HFF-Myc (cell line): ENCODE data around the gene CDKN3.

Experiments used
- DNase-seq: peaks from one replicate; pipeline ENCODE4 v3.0.0-alpha.2; 2011; ENCODE audit warnings: low read depth; ENCODE audit errors: extremely low read depth
- H3K4me3 ChIP-seq: replicated peaks from 2 replicates; pipeline ENCODE4 v1.5.1; 2011; ENCODE audit warnings: low read depth, mild to moderate bottlenecking, control low read depth, low read length
- CTCF ChIP-seq: IDR thresholded peaks from 2 replicates; pipeline ENCODE4 v1.5.1; 2012; ENCODE audit warnings: mild to moderate bottlenecking, low read depth, low read length, control low read depth; ENCODE audit errors: missing control alignments

CDKN3 gene

GRCh38 chr14:54465654-54466053 is 68.8 kb downstream of the CDKN3 start:
- DNase-seq, result no peak
- TF ChIP-seq CTCF, result no peak
- no peak overlapping the region for H3K4me3 ChIP-seq

GRCh38 chr14:54467280-54467679 is 70.5 kb downstream of the CDKN3 start:
- no peak overlapping the region for H3K4me3 ChIP-seq
- no peak for DNase-seq
- no peak for TF ChIP-seq CTCF
